HepG2 (cell line): Measurements from ENCODE around the gene B4GALT5. TPM values are rescaled to one million over a fixed set of nuclear protein-coding genes. Genes with fewer than 3 reads are reported as not detected.

Source experiments
- ATAC-seq: fragments of 200-7000 bp; cut with Tn5 transposase; 3 replicates; pipeline ENCODE4 v1.9.1; 2020; ENCODE audit warnings: mild to moderate bottlenecking, moderate library complexity
- BruUV-seq: library from RNA; stranded (reverse); fragments of 400-500 nt; replicated peaks from 2 replicates; lab custom pipeline; 2021; lab: Mats Ljungman, UMichigan
- CTCF ChIA-PET: fragments of 300-600 bp; formaldehyde crosslinking; extraction: SDS; loops from one replicate; lab custom pipeline; 2021; ENCODE audit warnings: low total read pairs, inconsistent platforms, low intra/inter-chr PET ratio; lab: Yijun Ruan, JAX
- POLR2A ChIA-PET: fragments of 350-600 bp; sonication (Branson Sonifier 250); formaldehyde crosslinking; loops from one replicate; lab custom pipeline; 2020; ENCODE audit warnings: antibody characterized with exemption, inconsistent platforms; lab: Yijun Ruan, JAX
- DNase-seq: peaks from one replicate; pipeline ENCODE4 v3.0.0-alpha.2; 2015; ENCODE audit warnings: low spot score
- FAIRE-seq: peaks from 3 replicates; lab custom pipeline; 2011; peaks lifted over from hg19 to GRCh38; lab: Jason Lieb, UNC
- H2AFZ ChIP-seq: one replicate; pipeline ENCODE4 v1.6.1; 2011; ENCODE audit warnings: low read length, inconsistent platforms
- H3K27ac ChIP-seq: fragments of 300-600 bp; 3 replicates; pipeline ENCODE4 v1.8.0; 2011; ENCODE audit warnings: mixed run types, mild to moderate bottlenecking, mixed read lengths, low read length, inconsistent platforms; ENCODE audit not compliant: insufficient read depth; ENCODE audit errors: extremely low read length
- H3K27me3 ChIP-seq, 2 experiments: fragments of 200-600 bp in 1 of 2; 2 replicates in 1 of 2; 3 replicates in 1 of 2; pipeline versions ENCODE4 v1.6.0 to v1.8.0; 2011; ENCODE audit warnings: low read length in 2 of 2, mild to moderate bottlenecking in 2 of 2, moderate library complexity in 2 of 2, inconsistent platforms in 1 of 2; ENCODE audit not compliant: insufficient read depth in 2 of 2, control insufficient read depth in 1 of 2
- H3K36me3 ChIP-seq, 2 experiments: fragments of 200-600 bp in 1 of 2; replicated peaks in 1 of 2; 2 replicates in 1 of 2; 3 replicates in 1 of 2; pipeline versions ENCODE4 v1.5.1 to v1.8.0; 2011; ENCODE audit warnings: low read length in 2 of 2, inconsistent platforms in 1 of 2; ENCODE audit not compliant: insufficient read depth in 2 of 2, control insufficient read depth in 1 of 2
- H3K4me1 ChIP-seq: 2 replicates; pipeline ENCODE4 v1.5.1; 2012; ENCODE audit warnings: low read length, inconsistent platforms; ENCODE audit not compliant: insufficient read depth
- H3K4me2 ChIP-seq: 2 replicates; pipeline ENCODE4 v1.6.0; 2011; ENCODE audit warnings: low read depth, low read length, inconsistent platforms
- H3K4me3 ChIP-seq, 3 experiments: fragments of 200-600 bp in 1 of 3; sonication (generic), shearing (Covaris generic) in 1 of 3; replicated peaks in 1 of 3; 2 replicates each; pipeline ENCODE4 v1.5.1; 2011 to 2016; ENCODE audit warnings: low read length in 3 of 3, inconsistent platforms in 2 of 3, low read depth in 2 of 3, mild to moderate bottlenecking in 2 of 3, control low read depth in 1 of 3, mixed read lengths in 1 of 3; ENCODE audit not compliant: insufficient read depth in 1 of 3
- H3K79me2 ChIP-seq: one replicate; pipeline ENCODE4 v1.6.1; 2011; ENCODE audit warnings: low read length, inconsistent platforms; ENCODE audit not compliant: insufficient read depth
- H3K9ac ChIP-seq: 2 replicates; pipeline ENCODE4 v1.6.0; 2011; ENCODE audit warnings: mild to moderate bottlenecking, low read depth, low read length, inconsistent platforms; ENCODE audit not compliant: insufficient read depth
- H3K9me3 ChIP-seq: 2 replicates; pipeline ENCODE4 v1.5.1; 2012; ENCODE audit warnings: mild to moderate bottlenecking, low read length
- H4K20me1 ChIP-seq: 2 replicates; pipeline ENCODE4 v1.6.0; 2011; ENCODE audit warnings: inconsistent platforms, mild to moderate bottlenecking, low read length, moderate library complexity; ENCODE audit not compliant: insufficient read depth
- FOXA3 ChIP-seq: IDR thresholded peaks from 2 replicates; pipeline ENCODE4 v1.6.1; 2016; ENCODE audit warnings: missing genetic modification reagents, missing compliant biosample characterization
- GABPB1 ChIP-seq: IDR thresholded peaks from 2 replicates; pipeline ENCODE4 v1.6.1; 2016; ENCODE audit warnings: mild to moderate bottlenecking, missing genetic modification reagents, moderate library complexity, missing compliant biosample characterization
- HIVEP1 ChIP-seq: sonication (generic); formaldehyde crosslinking; IDR thresholded peaks from 2 replicates; pipeline ENCODE4 v1.4.0; 2020; ENCODE audit warnings: mild to moderate bottlenecking, missing genetic modification reagents
- ISX ChIP-seq: sonication (generic); formaldehyde crosslinking; conservative IDR thresholded peaks from 2 replicates; pipeline ENCODE4 v1.5.0; 2020; ENCODE audit warnings: missing genetic modification reagents
- NR0B2 ChIP-seq: sonication (generic); formaldehyde crosslinking; IDR thresholded peaks from 2 replicates; pipeline ENCODE4 v1.4.0; 2020; ENCODE audit warnings: mild to moderate bottlenecking, missing genetic modification reagents
- RAD51 ChIP-seq: fragments of 450-650 bp; IDR thresholded peaks from 2 replicates; pipeline ENCODE4 v1.6.1; 2016; ENCODE audit warnings: borderline replicate concordance
- SMAD1 ChIP-seq: sonication (generic); formaldehyde crosslinking; IDR thresholded peaks from 2 replicates; pipeline ENCODE4 v1.4.0; 2020; ENCODE audit warnings: missing genetic modification reagents, low read depth, mild to moderate bottlenecking, borderline replicate concordance
- TRIM22 ChIP-seq: fragments of 450-650 bp; IDR thresholded peaks from 2 replicates; pipeline ENCODE4 v1.6.1; 2017
- ZNF121 ChIP-seq: sonication (generic); formaldehyde crosslinking; IDR thresholded peaks from 2 replicates; pipeline ENCODE4 v1.5.0; 2020; ENCODE audit warnings: mild to moderate bottlenecking, missing genetic modification reagents
- ZNF407 ChIP-seq: sonication (generic); formaldehyde crosslinking; IDR thresholded peaks from one replicate; pipeline ENCODE4 v1.5.1; 2020; ENCODE audit warnings: mild to moderate bottlenecking, missing genetic modification reagents; ENCODE audit errors: not compliant biosample characterization
- ZNF598 ChIP-seq: sonication (generic); formaldehyde crosslinking; IDR thresholded peaks from 2 replicates; pipeline ENCODE4 v1.5.1; 2020; ENCODE audit warnings: mild to moderate bottlenecking, missing genetic modification reagents, borderline replicate concordance
- ZNF619 ChIP-seq: sonication (generic); formaldehyde crosslinking; IDR thresholded peaks from 2 replicates; pipeline ENCODE4 v1.4.0; 2020; ENCODE audit warnings: mild to moderate bottlenecking, missing genetic modification reagents
- WGBS: methylation state at CpG from one replicate; pipeline ENCODE4 v1.1.6; 2017; ENCODE audit warnings: low lambda C conversion rate; 5-methylcytosine and 5-hydroxymethylcytosine counted together
- in situ Hi-C: cut with HindIII; loops from 2 replicates; pipeline ENCODE4 v1.10.0; 2017; ENCODE audit warnings: low pct_unique_long_range_greater_than_20kb; ENCODE audit not compliant: extremely low pct_ligation_motif_present
- intact Hi-C: fragments of 100-400 bp; cut with micrococcal nuclease; formaldehyde crosslinking; loops from one replicate; pipeline ENCODE4 v1.10.0; 2022; ENCODE audit not compliant: unreplicated experiment
- polyA plus RNA-seq, 8 experiments: library from polyadenylated mRNA; depleted of rRNA in 3 of 8; stranded (reverse) in 7 of 8; unstranded in 1 of 8; fragments of >200 nt; fragmentation: Illumina TruSeq in 4 of 8; extraction: Trizol in 4 of 8; gene quantifications; 2 replicates each; pipeline versions ENCODE4 v1.2.1 to v1.2.3, GENCODE V29; 2011 to 2016; ENCODE audit warnings: low read depth in 4 of 8, missing spikeins in 1 of 8, mixed read lengths in 1 of 8; ENCODE audit not compliant: insufficient read depth in 1 of 8
- total RNA-seq, 5 experiments: library from RNA; depleted of rRNA; stranded (reverse); fragments of >200 nt; fragmentation: Illumina TruSeq; extraction: Trizol; gene quantifications; 2 replicates each; pipeline ENCODE4 v1.2.3, GENCODE V29; 2016; ENCODE audit warnings: low read depth in 1 of 5

Gene B4GALT5
- total and polyA plus RNA-seq, 2 of the 13 experiments (the other 11 are each of a cell fraction or from before 2014, with no cell fraction given), result 27.3 to 30.9 TPM

GRCh38 chr20:49747707-49748524, 34.2 kb upstream of the B4GALT5 start:
- in situ Hi-C loops, result no loop called here
- DNase-seq (peak; percentile 57), FAIRE-seq (no peak), ATAC-seq (peak; percentile 66)
- H3K27ac ChIP-seq, result no peak overlapping the region
- H3K79me2 ChIP-seq, result no peaks in the 10 kb centered on the region
- POLR2A ChIA-PET, result interaction anchor here (0.6 to 1.8 kb wide), 2 partner anchors 65 to 529 kb away, joined by 5 read pairs; partner anchors contain the start of genes DDX27 and SLC9A8
- peaks cover 0 to 15% of the 10 kb centered on the region in 2 experiments; a peak in 2 of 5 replicates for H3K27me3 ChIP-seq
- intact Hi-C loops, result no loop called here
- H4K20me1 ChIP-seq, result no peaks in the 10 kb centered on the region
- no peaks in the 10 kb centered on the region for H3K36me3 ChIP-seq
- peak overlapping the region; percentile 45 for H2AFZ ChIP-seq
- no TSS peak for BruUV-seq
- H3K4me3 ChIP-seq, result peak overlapping the region in 2 of 3 experiments; percentile 4 to 51; a peak in 1 of 6 replicates
- 10% methylated on average over 10 of the region's 10 CpGs for WGBS
- H3K4me2 ChIP-seq, result peak overlapping the region; percentile 66
- H3K9me3 ChIP-seq, result no peaks in the 10 kb centered on the region
- CTCF ChIA-PET, result no interaction called here
- peaks cover 43% of the 10 kb centered on the region for H3K4me1 ChIP-seq
- H3K9ac ChIP-seq, result peak overlapping the region; percentile 45
- TF ChIP-seq RAD51 (no peak), HIVEP1 (peak; percentile 69; the same call in 1 of the 2 replicates), FOXA3 (CRISPR knock-in tag) (0 out of 2 replicates have a peak, but pooled peaks have one; percentile 28), SMAD1 (peak; percentile 16; the same call in 1 of the 2 replicates), ZNF598 (peak; percentile 63; the same call in 1 of the 2 replicates), ISX (CRISPR knock-in tag) (0 out of 2 replicates have a peak, but pooled peaks have one; percentile 41), ZNF121 (CRISPR knock-in tag) (no peak), ZNF407 (CRISPR knock-in tag) (peak; percentile 46), TRIM22 (no peak), ZNF619 (CRISPR knock-in tag) (0 out of 2 replicates have a peak, but pooled peaks have one; percentile 21), NR0B2 (CRISPR knock-in tag) (no peak), GABPB1 (CRISPR knock-in tag) (0 out of 2 replicates have a peak, but pooled peaks have one; percentile 11)
